ENCODE data around the gene AP4E1.
"Not testable (repeated sequence)": the region's sequence is repeated elsewhere in the genome, so short reads cannot be mapped to it uniquely, and the experiment has no call there.

AP4E1 gene

GRCh38 chr15:50908209-50909009 is at the start of gene AP4E1:
AP4E1 (plus strand) TSS chr15:50908683; CDS start chr15:50908779, 96 bp downstream.
- Mint-ChIP-seq H3K27me3 (no peaks in the 10 kb centered on the region), H3K9me3 (no peaks in the 10 kb centered on the region), H3K4me1 (peaks cover 39% of the 10 kb centered on the region), H3K27ac (peak within 1 kb of the TSS; percentile 96), H3K36me3 (ENCODE audit: low read depth) (peaks cover 24% of the 10 kb centered on the region), H3K4me3 (peak within 1 kb of the TSS; percentile 91)
- DNase-seq, result peak; percentile 96
- peak; percentile 79 for ATAC-seq

GRCh38 chr15:50860824-50861223 is 47.7 kb upstream of the AP4E1 start:
- H3K4me1 Mint-ChIP-seq, result no peaks in the 10 kb centered on the region
- no peaks in the 10 kb centered on the region for H3K9me3 Mint-ChIP-seq
- no peak for DNase-seq
- no peak overlapping the region for H3K4me3 Mint-ChIP-seq
- no peak overlapping the region for H3K27ac Mint-ChIP-seq
- no peaks in the 10 kb centered on the region for H3K27me3 Mint-ChIP-seq
- ATAC-seq, result no peak
- no peaks in the 10 kb centered on the region for H3K36me3 Mint-ChIP-seq (ENCODE audit: low read depth)

GRCh38 chr15:50862553-50862952 is 45.9 kb upstream of the AP4E1 start:
- ATAC-seq (no peak), DNase-seq (no peak)
- Mint-ChIP-seq H3K27ac (no peak overlapping the region), H3K4me1 (no peaks in the 10 kb centered on the region), H3K9me3 (no peaks in the 10 kb centered on the region), H3K27me3 (no peaks in the 10 kb centered on the region), H3K4me3 (no peak overlapping the region), H3K36me3 (ENCODE audit: low read depth) (no peaks in the 10 kb centered on the region)

- Mint-ChIP-seq H3K9me3 (no peaks in the 10 kb centered on the region), H3K27me3 (no peaks in the 10 kb centered on the region), H3K27ac (no peak overlapping the region), H3K4me3 (no peak overlapping the region), H3K4me1 (no peaks in the 10 kb centered on the region), H3K36me3 (ENCODE audit: low read depth) (no peaks in the 10 kb centered on the region)
- ATAC-seq, result no peak
- DNase-seq, result no peak
These were observed 43.6 kb upstream of the AP4E1 start for GRCh38 chr15:50864873-50865272.

GRCh38 chr15:50865515-50866353 is 42.7 kb upstream of the AP4E1 start:
- ATAC-seq (no peak), DNase-seq (no peak)
- Mint-ChIP-seq H3K36me3 (ENCODE audit: low read depth) (no peaks in the 10 kb centered on the region), H3K4me3 (no peak overlapping the region), H3K4me1 (no peaks in the 10 kb centered on the region), H3K9me3 (no peaks in the 10 kb centered on the region), H3K27ac (no peak overlapping the region), H3K27me3 (no peaks in the 10 kb centered on the region)

- peaks cover 5% of the 10 kb centered on the region for H3K27me3 Mint-ChIP-seq
- DNase-seq, result no peak
- no peaks in the 10 kb centered on the region for H3K36me3 Mint-ChIP-seq (ENCODE audit: low read depth)
- H3K4me3 Mint-ChIP-seq, result no peak overlapping the region
- H3K9me3 Mint-ChIP-seq, result no peaks in the 10 kb centered on the region
- ATAC-seq, result no peak
- H3K4me1 Mint-ChIP-seq, result peaks cover 7% of the 10 kb centered on the region
- no peak overlapping the region for H3K27ac Mint-ChIP-seq
These were observed 36.7 kb upstream of the AP4E1 start for GRCh38 chr15:50871832-50872231.

- H3K9me3 Mint-ChIP-seq, result no peaks in the 10 kb centered on the region
- H3K4me1 Mint-ChIP-seq, result peaks cover 15% of the 10 kb centered on the region
- H3K27ac Mint-ChIP-seq, result no peak overlapping the region
- ATAC-seq, result no peak
- DNase-seq, result no peak
- peaks cover 5% of the 10 kb centered on the region for H3K27me3 Mint-ChIP-seq
- no peak overlapping the region for H3K4me3 Mint-ChIP-seq
- no peaks in the 10 kb centered on the region for H3K36me3 Mint-ChIP-seq (ENCODE audit: low read depth)
These were observed 35.6 kb upstream of the AP4E1 start for GRCh38 chr15:50872832-50873426.

GRCh38 chr15:50873935-50874361 is 34.5 kb upstream of the AP4E1 start:
- ATAC-seq (no peak), DNase-seq (no peak)
- Mint-ChIP-seq H3K9me3 (no peaks in the 10 kb centered on the region), H3K4me1 (peaks cover 25% of the 10 kb centered on the region), H3K27ac (no peak overlapping the region), H3K27me3 (peaks cover 5% of the 10 kb centered on the region), H3K4me3 (peak overlapping the region; percentile 30), H3K36me3 (ENCODE audit: low read depth) (no peaks in the 10 kb centered on the region)

- not testable (repeated sequence) for H3K27ac Mint-ChIP-seq, ATAC-seq, H3K27me3 Mint-ChIP-seq
These were observed 33.2 kb upstream of the AP4E1 start for GRCh38 chr15:50875238-50875637.

GRCh38 chr15:50876260-50876988 is 32.1 kb upstream of the AP4E1 start:
- Mint-ChIP-seq H3K27me3 (peaks cover 5% of the 10 kb centered on the region), H3K4me3 (peak overlapping the region; percentile 28)
- ATAC-seq, result no peak

More at GRCh38 chr15:50875238-50875637, 33.2 kb upstream of the AP4E1 start:
- H3K4me3 Mint-ChIP-seq; H3K9me3 Mint-ChIP-seq; DNase-seq; H3K36me3 Mint-ChIP-seq (ENCODE audit: low read depth): not testable (repeated sequence)
- peaks cover 37% of the 10 kb centered on the region for H3K4me1 Mint-ChIP-seq

GRCh38 chr15:50876989-50877360 is 31.5 kb upstream of the AP4E1 start:
- Mint-ChIP-seq H3K4me1 (peaks cover 54% of the 10 kb centered on the region), H3K9me3 (no peaks in the 10 kb centered on the region), H3K4me3 (peak overlapping the region; percentile 28), H3K27me3 (peaks cover 5% of the 10 kb centered on the region), H3K36me3 (ENCODE audit: low read depth) (no peaks in the 10 kb centered on the region), H3K27ac (peak overlapping the region; percentile 58)
- DNase-seq (peak; percentile 78), ATAC-seq (no peak)

More at GRCh38 chr15:50876260-50876988, 32.1 kb upstream of the AP4E1 start:
- Mint-ChIP-seq H3K27ac (peak overlapping the region; percentile 58), H3K9me3 (no peaks in the 10 kb centered on the region), H3K36me3 (ENCODE audit: low read depth) (no peaks in the 10 kb centered on the region), H3K4me1 (peaks cover 48% of the 10 kb centered on the region)
- DNase-seq, result no peak

GRCh38 chr15:50879016-50879617 is 29.4 kb upstream of the AP4E1 start:
- Mint-ChIP-seq H3K27ac (peak overlapping the region; percentile 82), H3K4me3 (peak overlapping the region; percentile 26), H3K36me3 (ENCODE audit: low read depth) (no peaks in the 10 kb centered on the region), H3K9me3 (no peaks in the 10 kb centered on the region), H3K4me1 (peaks cover 67% of the 10 kb centered on the region), H3K27me3 (no peaks in the 10 kb centered on the region)
- ATAC-seq (peak; percentile 77), DNase-seq (no peak)

- peaks cover 73% of the 10 kb centered on the region for H3K4me1 Mint-ChIP-seq
- no peak for ATAC-seq
These were observed 28.3 kb upstream of the AP4E1 start for GRCh38 chr15:50880206-50880605.

More at GRCh38 chr15:50880206-50880605, 28.3 kb upstream of the AP4E1 start:
- Mint-ChIP-seq H3K4me3 (peak overlapping the region; percentile 29), H3K27ac (peak overlapping the region; percentile 92), H3K9me3 (no peaks in the 10 kb centered on the region), H3K36me3 (ENCODE audit: low read depth) (no peaks in the 10 kb centered on the region), H3K27me3 (no peaks in the 10 kb centered on the region)
- DNase-seq, result no peak
